ENCODE results near the gene AGAP2.
A peak's percentile ranks its signal among the peaks of the same experiment; 100 is the strongest.

DNA sequence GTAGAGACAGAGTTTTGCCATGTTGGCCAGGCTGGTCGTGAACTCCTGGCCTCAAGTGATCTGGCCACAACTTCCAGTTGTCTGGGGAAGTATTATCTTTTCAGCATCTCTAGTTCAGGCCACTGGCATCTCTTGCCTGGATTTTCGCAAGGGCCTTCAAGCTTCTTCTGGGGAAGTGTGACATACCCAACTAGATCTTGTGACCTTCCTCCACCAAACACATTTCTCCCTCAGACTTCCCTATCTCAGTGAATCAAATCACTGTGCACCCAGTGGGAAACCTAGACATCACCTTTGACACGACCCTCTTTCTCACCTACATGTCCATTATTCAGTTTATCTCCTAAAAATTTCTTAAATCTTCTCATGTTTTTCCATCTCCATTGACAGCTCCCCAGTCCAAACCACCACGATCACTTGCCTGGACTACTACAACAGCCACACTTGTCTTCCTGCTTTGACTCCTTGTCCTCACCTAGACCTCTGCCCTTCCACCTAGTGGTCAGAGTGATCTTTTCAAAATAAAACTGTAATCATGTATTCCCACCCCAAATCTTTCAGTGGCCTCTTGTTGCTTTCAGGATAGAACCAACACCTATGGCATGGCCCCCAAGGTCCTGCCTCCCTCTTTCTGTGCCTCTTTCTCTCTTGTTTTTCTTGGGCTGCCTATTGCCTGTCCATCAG is 37.2 kb upstream of the AGAP2 start:
- TF ChIP-seq, protein P1, sequence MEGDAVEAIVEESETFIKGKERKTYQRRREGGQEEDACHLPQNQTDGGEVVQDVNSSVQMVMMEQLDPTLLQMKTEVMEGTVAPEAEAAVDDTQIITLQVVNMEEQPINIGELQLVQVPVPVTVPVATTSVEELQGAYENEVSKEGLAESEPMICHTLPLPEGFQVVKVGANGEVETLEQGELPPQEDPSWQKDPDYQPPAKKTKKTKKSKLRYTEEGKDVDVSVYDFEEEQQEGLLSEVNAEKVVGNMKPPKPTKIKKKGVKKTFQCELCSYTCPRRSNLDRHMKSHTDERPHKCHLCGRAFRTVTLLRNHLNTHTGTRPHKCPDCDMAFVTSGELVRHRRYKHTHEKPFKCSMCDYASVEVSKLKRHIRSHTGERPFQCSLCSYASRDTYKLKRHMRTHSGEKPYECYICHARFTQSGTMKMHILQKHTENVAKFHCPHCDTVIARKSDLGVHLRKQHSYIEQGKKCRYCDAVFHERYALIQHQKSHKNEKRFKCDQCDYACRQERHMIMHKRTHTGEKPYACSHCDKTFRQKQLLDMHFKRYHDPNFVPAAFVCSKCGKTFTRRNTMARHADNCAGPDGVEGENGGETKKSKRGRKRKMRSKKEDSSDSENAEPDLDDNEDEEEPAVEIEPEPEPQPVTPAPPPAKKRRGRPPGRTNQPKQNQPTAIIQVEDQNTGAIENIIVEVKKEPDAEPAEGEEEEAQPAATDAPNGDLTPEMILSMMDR (conservative IDR thresholded peaks at IDR 0.05; ENCODE audit: low read length), result peak; percentile 51
- no peak for TF ChIP-seq EZH2phosphoT487 (IDR thresholded peaks at IDR 0.05; ENCODE audit: borderline replicate concordance)

Measured in Loucy (cell line).